GM10248 (cell line): ENCODE data around the gene CHST7.

ENCODE experiments used
- CTCF ChIA-PET: fragments of 300-600 bp; sonication (Branson Sonifier 250); formaldehyde crosslinking; extraction: SDS; loops from one replicate; lab custom pipeline; 2021; ENCODE audit warnings: antibody characterized with exemption; lab: Yijun Ruan, JAX
- POLR2A ChIA-PET: fragments of 350-650 bp; sonication (Branson Sonifier 250); formaldehyde crosslinking; extraction: SDS; loops from one replicate; lab custom pipeline; 2020; ENCODE audit warnings: antibody characterized with exemption; lab: Yijun Ruan, JAX
- DNase-seq: peaks from one replicate; pipeline ENCODE4 v3.0.0; 2012; ENCODE audit errors: extremely low spot score
- TF ChIP-seq, protein P1 (sequence below): IDR thresholded peaks from 2 replicates; pipeline ENCODE4 v1.5.1; 2012; ENCODE audit warnings: mild to moderate bottlenecking, low read depth; ENCODE audit errors: extremely low read depth, missing control alignments, control extremely low read depth

Gene CHST7

DNA sequence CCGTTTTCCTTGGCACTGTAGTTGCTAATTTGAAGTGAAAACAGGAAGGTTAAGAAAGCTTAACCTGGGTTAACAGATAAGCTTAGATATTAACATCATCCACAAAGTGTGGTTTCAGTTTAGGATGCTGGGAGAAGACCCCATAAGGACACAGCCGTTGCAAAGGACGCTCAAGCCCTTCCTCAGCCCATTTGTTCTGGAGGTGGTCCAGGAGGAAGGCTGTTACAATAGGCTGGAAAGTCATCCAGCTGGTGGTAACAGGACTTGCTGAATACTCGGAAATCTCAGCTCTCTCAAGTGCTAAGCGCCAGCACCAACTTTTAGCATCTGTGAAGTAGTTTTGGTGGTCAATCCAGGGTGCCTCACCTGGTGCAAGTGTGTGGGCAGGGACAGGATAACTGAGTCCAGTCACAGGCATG is 14.2 kb downstream of the CHST7 start:
- TF ChIP-seq, protein P1, sequence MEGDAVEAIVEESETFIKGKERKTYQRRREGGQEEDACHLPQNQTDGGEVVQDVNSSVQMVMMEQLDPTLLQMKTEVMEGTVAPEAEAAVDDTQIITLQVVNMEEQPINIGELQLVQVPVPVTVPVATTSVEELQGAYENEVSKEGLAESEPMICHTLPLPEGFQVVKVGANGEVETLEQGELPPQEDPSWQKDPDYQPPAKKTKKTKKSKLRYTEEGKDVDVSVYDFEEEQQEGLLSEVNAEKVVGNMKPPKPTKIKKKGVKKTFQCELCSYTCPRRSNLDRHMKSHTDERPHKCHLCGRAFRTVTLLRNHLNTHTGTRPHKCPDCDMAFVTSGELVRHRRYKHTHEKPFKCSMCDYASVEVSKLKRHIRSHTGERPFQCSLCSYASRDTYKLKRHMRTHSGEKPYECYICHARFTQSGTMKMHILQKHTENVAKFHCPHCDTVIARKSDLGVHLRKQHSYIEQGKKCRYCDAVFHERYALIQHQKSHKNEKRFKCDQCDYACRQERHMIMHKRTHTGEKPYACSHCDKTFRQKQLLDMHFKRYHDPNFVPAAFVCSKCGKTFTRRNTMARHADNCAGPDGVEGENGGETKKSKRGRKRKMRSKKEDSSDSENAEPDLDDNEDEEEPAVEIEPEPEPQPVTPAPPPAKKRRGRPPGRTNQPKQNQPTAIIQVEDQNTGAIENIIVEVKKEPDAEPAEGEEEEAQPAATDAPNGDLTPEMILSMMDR: no peak
- no peak for DNase-seq
- ChIA-PET CTCF (interaction anchor here (1.5 to 1.9 kb wide), 4 partner anchors 10 to 113 kb away, joined by 3 to 8 read pairs (median 4); no protein-coding TSS in a partner anchor), POLR2A (no interaction called here)

DNA sequence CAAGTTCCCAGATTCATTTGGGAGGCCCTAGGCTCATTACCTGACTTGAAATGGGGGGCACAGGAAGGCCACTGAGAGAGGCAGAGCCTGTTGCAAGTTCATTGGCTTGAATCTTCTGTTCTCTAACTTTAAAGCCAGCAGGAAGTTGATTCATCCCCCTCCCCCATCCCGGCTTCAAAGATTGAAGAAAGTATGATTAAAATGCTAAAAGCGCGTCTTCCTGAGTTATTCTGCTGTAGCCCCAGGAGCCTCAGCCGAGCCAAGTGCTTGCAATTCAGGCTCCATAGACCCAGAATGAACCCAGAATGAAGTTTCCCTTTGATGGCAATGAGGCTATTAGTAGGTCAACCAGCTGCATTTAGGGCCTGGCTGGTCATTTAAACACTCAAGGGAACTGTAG is 14.7 kb downstream of the CHST7 start:
- CTCF ChIA-PET: interaction anchor here (1.5 to 1.7 kb wide), 2 partner anchors 11 to 113 kb away, joined by 3 to 4 read pairs; no protein-coding TSS in a partner anchor
- POLR2A ChIA-PET: no interaction called here

DNA sequence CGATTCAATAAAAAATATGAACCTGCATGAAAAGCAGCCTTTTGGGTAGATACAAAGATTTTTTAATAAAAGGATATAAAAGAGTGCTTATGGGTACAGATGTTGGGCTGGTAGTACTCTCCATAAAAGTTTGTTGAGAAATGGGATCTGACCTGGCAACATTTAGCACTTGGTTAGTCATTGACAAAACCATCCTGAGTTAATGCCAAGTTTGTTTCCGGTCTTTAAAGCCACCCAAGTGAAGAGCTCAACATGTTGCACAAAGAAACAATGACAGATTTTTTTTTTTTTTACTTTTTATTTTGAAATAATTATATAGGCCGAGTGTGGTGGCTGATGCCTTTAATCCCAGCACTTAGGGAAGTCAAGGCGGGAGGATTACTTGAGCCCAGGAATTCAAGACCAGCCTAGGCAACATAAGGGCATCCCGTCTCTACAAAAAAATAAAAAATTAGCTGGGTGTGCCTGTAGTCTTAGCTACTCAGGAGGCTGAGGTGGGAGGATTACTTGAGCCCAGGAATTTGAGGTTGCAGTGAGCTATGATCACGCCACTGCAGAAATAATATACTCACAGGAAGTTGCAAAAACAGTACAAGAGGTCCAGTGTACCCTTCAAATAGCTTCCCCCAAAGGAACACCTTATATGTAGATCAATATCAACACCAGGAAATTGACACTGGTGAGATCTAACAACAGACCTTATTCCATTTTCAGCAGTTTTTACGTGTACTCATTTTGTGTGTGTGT is 16.6 kb downstream of the CHST7 start:
- DNase-seq: no peak
- ChIA-PET CTCF (interaction anchor here (0.9 kb wide), 1 partner anchor 10 kb away, joined by 3 read pairs; no protein-coding TSS in a partner anchor), POLR2A (no interaction called here)

More for the DNA sequence above, 14.7 kb downstream of the CHST7 start:
- TF ChIP-seq, protein P1: no peak
- DNase-seq: no peak

DNA sequence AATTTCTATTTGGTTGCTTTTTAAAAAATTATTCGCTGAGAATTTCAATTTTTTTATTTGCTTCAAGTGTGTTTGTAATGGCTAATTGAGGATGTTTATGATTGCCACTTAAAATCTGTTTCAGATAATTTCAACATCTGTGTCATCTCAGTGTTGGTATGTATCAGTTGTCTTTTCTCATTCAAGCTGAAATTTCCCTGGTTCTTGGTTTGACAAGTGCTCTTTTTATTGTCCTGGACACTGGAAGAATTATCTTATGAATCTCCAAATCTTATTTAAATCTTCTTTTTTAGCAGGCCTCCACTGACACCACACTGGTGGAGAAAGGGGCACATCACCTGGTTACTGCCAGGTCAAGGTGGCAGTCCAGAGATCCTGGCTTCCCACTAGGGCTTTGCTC is 21.5 kb downstream of the CHST7 start:
- POLR2A ChIA-PET: no interaction called here
- CTCF ChIA-PET: no interaction called here
- TF ChIP-seq, protein P1: no peak
- no peak for DNase-seq

More for the DNA sequence above, 16.6 kb downstream of the CHST7 start:
- TF ChIP-seq, protein P1: no peak

DNA sequence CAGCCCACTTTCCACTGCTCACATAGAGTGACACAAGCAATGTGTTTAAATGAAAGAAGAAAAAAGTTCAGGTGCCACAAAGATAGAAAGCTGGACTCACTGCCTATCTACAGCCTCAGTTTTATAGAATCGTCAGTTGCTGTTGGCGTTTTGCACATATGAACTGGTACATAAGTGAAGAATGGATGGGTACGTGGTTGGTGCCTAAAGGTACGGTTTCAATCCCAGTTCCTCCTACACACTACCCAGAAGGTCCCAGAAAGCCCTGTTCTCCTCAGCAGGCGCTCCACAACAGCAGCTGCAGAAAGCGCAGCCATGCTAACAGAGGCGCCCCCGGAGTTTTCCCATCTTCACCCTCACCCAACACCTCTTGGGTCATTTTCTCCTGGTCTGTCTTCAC is 23.6 kb downstream of the CHST7 start:
- TF ChIP-seq, protein P1: no peak
- DNase-seq: no peak
- ChIA-PET CTCF (interaction anchor here (1.0 to 2.4 kb wide), 3 partner anchors 10 to 40 kb away, joined by 3 to 8 read pairs (median 6); no protein-coding TSS in a partner anchor), POLR2A (no interaction called here)

DNA sequence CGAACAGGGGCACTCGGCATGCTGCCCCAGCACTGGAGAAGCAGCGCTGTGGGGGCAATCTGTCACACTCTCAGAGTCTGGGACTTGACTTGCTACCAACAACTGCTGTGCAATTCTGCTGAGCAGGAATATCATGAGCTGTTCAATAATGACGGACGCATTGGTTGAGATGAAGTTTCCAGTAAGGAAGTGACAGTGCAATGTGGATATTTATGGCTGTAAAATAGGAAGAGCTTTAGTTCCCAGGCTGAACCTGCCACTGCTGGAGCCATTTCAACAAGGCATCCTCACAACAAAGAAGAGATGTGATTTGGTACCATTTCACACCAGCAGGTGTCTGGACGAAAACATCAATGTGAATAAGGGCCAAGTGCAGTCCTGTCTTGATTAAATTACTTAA is 24.2 kb downstream of the CHST7 start:
- no peak for DNase-seq
- ChIA-PET CTCF (interaction anchor here (1.0 to 2.4 kb wide), 3 partner anchors 11 to 39 kb away, joined by 3 to 8 read pairs (median 6); no protein-coding TSS in a partner anchor), POLR2A (no interaction called here)
- TF ChIP-seq, protein P1: no peak
